HG02973 (cell line): ENCODE measurements around the gene UBL5.

Experiments
- ATAC-seq: cut with Tn5 transposase; IDR thresholded peaks from one replicate; pipeline ENCODE4 v1.9.1; 2021; ENCODE audit warnings: moderate library complexity; ENCODE audit not compliant: unreplicated experiment

The UBL5 gene

DNA sequence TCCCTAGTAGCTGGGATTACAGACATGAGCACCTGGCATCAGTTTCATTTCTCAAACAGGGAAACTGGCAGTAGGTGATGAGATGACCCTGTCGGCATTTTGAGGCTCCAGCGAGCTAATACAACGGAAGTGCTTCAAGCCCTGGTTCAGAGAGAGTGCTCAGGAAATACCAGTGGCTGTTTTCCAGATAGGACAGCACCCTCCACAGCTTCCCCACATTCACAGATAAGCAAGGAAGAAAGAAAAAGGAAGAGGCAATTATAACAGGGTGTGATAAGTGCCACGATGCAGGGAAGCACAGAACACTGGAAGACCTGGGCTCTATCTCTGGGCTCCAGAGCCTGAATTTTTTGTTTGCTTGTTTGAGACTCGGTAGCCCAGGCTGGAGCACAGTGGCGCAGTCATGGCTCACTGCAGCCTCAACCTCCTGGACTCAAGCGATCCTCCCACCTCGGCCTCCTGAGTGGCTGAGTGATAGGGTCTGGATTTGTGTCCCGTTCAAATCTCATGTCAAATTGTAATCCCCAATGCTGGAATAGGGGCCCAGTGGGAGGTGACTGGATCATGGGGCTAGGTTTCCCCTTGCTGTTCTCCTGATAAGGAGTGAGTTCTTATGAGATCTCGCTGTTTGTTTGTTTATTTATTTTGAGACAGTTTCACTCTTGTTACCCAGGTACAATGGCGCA lies 50.9 kb downstream of the UBL5 start:
- ATAC-seq = no peak
